ENCODE data around the gene TENM4. TPM values are rescaled to one million over a fixed set of nuclear protein-coding genes. Genes with fewer than 3 reads are reported as not detected.

Gene TENM4
- total and polyA plus RNA-seq, 2 of the 8 experiments (the other 6 are each of a cell fraction or from before 2014, with no cell fraction given), result 3.5 to 7.2 TPM

DNA sequence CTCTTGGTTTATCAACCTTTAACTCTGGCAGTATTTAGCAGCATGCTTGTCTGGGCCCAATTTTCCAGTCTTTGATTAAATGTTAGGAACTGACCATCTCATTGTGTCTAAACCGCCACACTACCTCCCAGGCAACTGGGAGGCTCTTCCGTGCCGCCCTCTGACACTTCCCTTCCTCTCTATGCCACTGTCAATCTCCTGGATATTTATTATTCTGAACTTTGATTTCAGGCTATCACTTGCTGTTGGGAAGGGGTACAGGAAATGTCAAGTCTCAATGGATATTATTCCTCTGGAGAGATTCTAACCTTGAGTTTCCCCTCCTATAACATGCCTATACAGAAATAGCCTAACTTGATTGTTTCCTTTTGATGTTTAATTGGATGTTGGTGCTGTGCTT lies 643.3 kb downstream of the TENM4 start:
- no peak overlapping the region for H2BK20ac ChIP-seq (ENCODE audit: low read length)
- FAIRE-seq (no peak), DNase-seq (ENCODE audit: low read depth in 1 of 2, low spot score in 2 of 2) (no peak)
- no peak overlapping the region for H3K4ac ChIP-seq (replicated peaks; ENCODE audit: insufficient read length, low read depth, low read length)
- no peaks in the 10 kb centered on the region for H3K23me2 ChIP-seq (ENCODE audit: low read depth, low read length)
- POLR2A ChIA-PET (ENCODE audit: partially characterized antibody), result no interaction called here
- no peak overlapping the region for H3K27ac ChIP-seq (ENCODE audit: low read depth, low read length)
- no peaks in the 10 kb centered on the region for H3K9me3 ChIP-seq (ENCODE audit: insufficient read depth in 2 of 2, low read depth in 1 of 2, low read length in 1 of 2)
- no peak overlapping the region for H3K23ac ChIP-seq (ENCODE audit: insufficient read length)
- no peaks in the 10 kb centered on the region for H3K36me3 ChIP-seq (ENCODE audit: control insufficient read depth in 2 of 4, insufficient read depth in 4 of 4, low read length in 3 of 4)
- no peaks in the 10 kb centered on the region for H3K27me3 ChIP-seq (replicated peaks in 1 of 4; ENCODE audit: control insufficient read depth in 3 of 4, extremely low read depth in 1 of 4, insufficient read depth in 3 of 4, low read length in 3 of 4)
- H3K4me3 ChIP-seq (ENCODE audit: extremely low read depth in 1 of 4, insufficient read depth in 2 of 4, low read depth in 3 of 4, low read length in 4 of 4), result no peak overlapping the region
- no peak overlapping the region for H3K4me2 ChIP-seq (ENCODE audit: insufficient read depth in 1 of 2, low read depth in 2 of 2, low read length in 2 of 2)
- H3K79me1 ChIP-seq (ENCODE audit: low read depth, low read length), result no peaks in the 10 kb centered on the region
- H2BK5ac ChIP-seq (ENCODE audit: low read depth, low read length), result no peak overlapping the region
- no peak overlapping the region for H4K8ac ChIP-seq (ENCODE audit: extremely low read depth, insufficient read depth, low read length)
- H2AFZ ChIP-seq (ENCODE audit: low read length), result no peak overlapping the region
- H3K14ac ChIP-seq (ENCODE audit: insufficient read length), result no peak overlapping the region
- H4K91ac ChIP-seq (replicated peaks; ENCODE audit: insufficient read length, low read length), result no peak overlapping the region
- no peaks in the 10 kb centered on the region for H4K20me1 ChIP-seq (replicated peaks in 1 of 2; ENCODE audit: control insufficient read depth in 1 of 2, insufficient read depth in 2 of 2, low read length in 2 of 2)
- H3K9ac ChIP-seq (replicated peaks in 1 of 4; ENCODE audit: extremely low read depth in 1 of 4, low read depth in 3 of 4, low read length in 3 of 4), result no peak overlapping the region
- H3K56ac ChIP-seq (replicated peaks; ENCODE audit: insufficient read length, low read depth, low read length), result no peak overlapping the region
- no peak for TF ChIP-seq GTF2F1 (IDR thresholded peaks at IDR 0.05; ENCODE audit: borderline replicate concordance, low read depth, low read length)
- TF ChIP-seq PHF8 (conservative IDR thresholded peaks at IDR 0.05; ENCODE audit: low read depth, low read length), result no peak
- TF ChIP-seq JUN (IDR thresholded peaks at IDR 0.05; ENCODE audit: low read depth, low read length), result no peak
- TF ChIP-seq EP300 (IDR thresholded peaks at IDR 0.05; ENCODE audit: borderline replicate concordance in 1 of 2, low read depth in 2 of 2, low read length in 2 of 2), result no peak
- TF ChIP-seq YY1 (IDR thresholded peaks at IDR 0.05; ENCODE audit: low read depth, low read length), result no peak
- no peak for TF ChIP-seq RBBP5 (IDR thresholded peaks at IDR 0.05; ENCODE audit: borderline replicate concordance, low read depth, low read length)
- TF ChIP-seq SAP30 (IDR thresholded peaks at IDR 0.05; ENCODE audit: insufficient read depth, insufficient replicate concordance, low read length), result no peak
- TF ChIP-seq SP4 (IDR thresholded peaks at IDR 0.05; ENCODE audit: low read length), result no peak
- no peak for TF ChIP-seq EGR1 (IDR thresholded peaks at IDR 0.05; ENCODE audit: borderline replicate concordance, low read depth, low read length)
- no peak for TF ChIP-seq SIN3A (conservative IDR thresholded peaks at IDR 0.05 in 1 of 2, IDR thresholded peaks at IDR 0.05 in 1 of 2; ENCODE audit: low read depth in 1 of 2, low read length in 2 of 2)
- TF ChIP-seq SUZ12 (IDR thresholded peaks at IDR 0.05; ENCODE audit: low read length), result no peak
- no peaks in the 10 kb centered on the region for H3K79me2 ChIP-seq (ENCODE audit: control insufficient read depth in 1 of 2, insufficient read depth in 2 of 2, low read length in 2 of 2)
- H3K18ac ChIP-seq (ENCODE audit: extremely low read depth, low read length), result no peak overlapping the region
- H2BK12ac ChIP-seq (ENCODE audit: low read depth, low read length), result no peak overlapping the region
- no peak overlapping the region for H2AK5ac ChIP-seq (ENCODE audit: low read depth, low read length)
- H2BK15ac ChIP-seq (ENCODE audit: low read length), result no peak overlapping the region
- H3K4me1 ChIP-seq (replicated peaks in 1 of 4; ENCODE audit: control insufficient read depth in 3 of 4, insufficient read depth in 4 of 4, low read length in 3 of 4), result peaks cover 0 to 16% (median 10%) of the 10 kb centered on the region in 4 experiments; a peak in 5 of 7 replicates
- H4K5ac ChIP-seq (ENCODE audit: insufficient read length, low read depth, low read length), result no peak overlapping the region
- CTCF ChIA-PET (ENCODE audit: partially characterized antibody), result interaction anchor here (0.8 to 10.3 kb wide), 51 partner anchors 8 to 949 kb away, joined by 3 to 187 read pairs (median 5); no protein-coding TSS in a partner anchor
- no peak overlapping the region for H2BK120ac ChIP-seq (replicated peaks; ENCODE audit: low read depth, low read length)
- WGBS, 2 experiments (ENCODE audit: extremely low coverage in 1 of 2, insufficient coverage in 1 of 2, insufficient read length in 1 of 2, insufficient replicate concordance in 2 of 2, low coverage in 1 of 2, low lambda C conversion rate in 2 of 2, missing lambda C conversion rate in 1 of 2), result 93% methylated on average over 3 of the region's 3 CpGs; no CpG with 5 or more reads in 1 of the 2 experiments
